GM19193 (cell line): ENCODE results near the gene NPIPA8.
"Not testable (repeated sequence)": the region's sequence is repeated elsewhere in the genome, so short reads cannot be mapped to it uniquely, and the experiment has no call there.

Experiments
- POLR2A ChIP-seq: IDR thresholded peaks from 4 replicates; pipeline ENCODE4 v1.6.1; 2011; ENCODE audit not compliant: insufficient read depth, insufficient read length; ENCODE audit errors: extremely low read depth

The NPIPA8 gene

DNA sequence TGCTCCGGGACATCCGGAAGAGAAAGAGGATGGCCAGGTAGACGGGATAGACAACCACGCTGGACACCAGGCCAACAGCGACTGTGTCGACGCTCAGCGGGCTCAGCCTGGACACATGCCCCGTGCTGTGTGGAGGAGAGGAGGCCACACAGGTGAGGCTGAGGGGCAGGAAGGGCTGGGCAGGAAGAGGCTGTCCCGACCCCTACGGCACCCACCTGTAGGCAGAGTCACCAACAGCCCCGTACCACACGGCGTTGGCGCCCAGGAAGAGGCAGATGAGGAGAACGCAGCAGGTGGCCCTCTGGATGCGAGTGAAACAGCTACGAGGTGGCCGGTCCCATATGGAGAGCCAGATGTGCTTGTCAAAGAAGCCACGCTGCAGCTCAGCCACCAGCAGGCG lies at the start of gene NPIPA8:
Gene NPIPA8 (minus strand): TSS at position 101 of the 400 bp plus-strand sequence. CDS start 4,074 bp downstream, outside the sequence.
- TF ChIP-seq POLR2A, result not testable (repeated sequence)
